Measurements from ENCODE around the gene CDK16. TPM values are rescaled to one million over a fixed set of nuclear protein-coding genes. Genes with fewer than 3 reads are reported as not detected.

CDK16 gene
- total and polyA plus RNA-seq, 9 of the 15 experiments (the other 6 are each of a cell fraction or from before 2014, with no cell fraction given), result 3.9 to 104 (median 57.5) TPM

DNA sequence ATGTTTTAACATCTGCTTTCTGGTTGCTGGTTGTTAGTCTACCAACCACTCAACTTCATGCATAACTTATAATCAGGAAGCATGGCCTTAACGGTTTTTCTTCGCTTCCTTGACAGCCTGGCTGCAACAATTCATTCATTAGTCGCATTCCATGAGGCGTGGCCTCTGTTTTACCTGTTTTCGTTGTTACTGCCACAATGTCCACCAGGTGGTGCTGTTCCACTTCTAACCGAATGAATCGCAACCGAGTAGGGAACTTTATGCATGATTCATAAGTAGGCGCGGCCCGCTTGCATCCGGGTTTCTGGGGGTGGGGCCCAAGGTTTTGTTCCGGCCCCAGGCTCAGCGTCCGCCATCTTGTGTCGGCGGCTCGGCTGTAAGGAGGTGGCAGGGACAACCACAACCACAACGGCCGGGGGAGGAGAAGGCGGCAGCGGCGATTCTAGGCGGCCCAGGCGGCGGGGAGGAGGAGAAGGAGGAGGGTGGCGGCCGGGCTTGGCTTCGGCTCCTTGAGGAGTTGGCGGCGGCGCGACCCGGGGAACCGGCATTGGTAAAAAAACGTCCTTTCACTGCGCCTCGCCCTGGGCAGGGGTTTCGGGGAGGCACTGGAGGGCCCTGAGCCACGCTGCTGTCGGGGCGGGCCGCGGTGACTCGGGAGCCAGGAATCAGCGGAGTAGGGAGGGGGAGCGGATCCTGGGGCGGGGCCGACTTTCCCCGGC lies 24.8 kb upstream of the CDK16 start, which contains the start of gene UBA1 (continued):
- TF ChIP-seq SMC3 (conservative IDR thresholded peaks at IDR 0.05; ENCODE audit: insufficient read depth, low read depth, low read length) (peak; percentile 89), HMGN3 (IDR thresholded peaks at IDR 0.05; ENCODE audit: borderline replicate concordance, extremely low read depth, insufficient read length, low read depth, low read length) (peak; percentile 59), FOXP1 (CRISPR knock-in tag; IDR thresholded peaks at IDR 0.05) (peak; percentile 73; the same call in 1 of the 2 replicates), TAF7 (tag; IDR thresholded peaks at IDR 0.05) (no peak; the same call in 1 of the 2 replicates), POLR2B (IDR thresholded peaks at IDR 0.05; ENCODE audit: low read depth, partially characterized antibody) (peak; percentile 88), NCOA2 (IDR thresholded peaks at IDR 0.05; ENCODE audit: partially characterized antibody in 2 of 2) (no peak), FOXK1 (CRISPR knock-in tag; IDR thresholded peaks at IDR 0.05; ENCODE audit: borderline replicate concordance) (no peak), KDM5B (IDR thresholded peaks at IDR 0.05; ENCODE audit: insufficient replicate concordance, low read depth, low read length) (peak; percentile 67), ASH1L (IDR thresholded peaks at IDR 0.05; ENCODE audit: borderline replicate concordance, low read depth, partially characterized antibody) (no peak), AFF4 (CRISPR knock-in tag; IDR thresholded peaks at IDR 0.05) (peak; percentile 67; the same call in 1 of the 2 replicates), NONO (IDR thresholded peaks at IDR 0.05; ENCODE audit: low read depth in 2 of 2, low read length in 1 of 2) (0 out of 4 replicates have a peak, but pooled peaks of 1 of the 2 experiments have one; percentile 32), ZNF644 (tag; IDR thresholded peaks at IDR 0.05; ENCODE audit: low read depth) (no peak), RAD21 (CRISPR knock-in tag; conservative IDR thresholded peaks at IDR 0.05 in 1 of 2, IDR thresholded peaks at IDR 0.05 in 1 of 2) (peak; percentile 90 to 91), HBP1 (CRISPR knock-in tag; IDR thresholded peaks at IDR 0.05) (no peak), U2AF2 (optimal IDR thresholded peaks at IDR 0.05; ENCODE audit: low read depth, low read length) (no peak), SRF (CRISPR knock-in tag; IDR thresholded peaks at IDR 0.05) (no peak)
- TF ChIP-seq, protein P1, sequence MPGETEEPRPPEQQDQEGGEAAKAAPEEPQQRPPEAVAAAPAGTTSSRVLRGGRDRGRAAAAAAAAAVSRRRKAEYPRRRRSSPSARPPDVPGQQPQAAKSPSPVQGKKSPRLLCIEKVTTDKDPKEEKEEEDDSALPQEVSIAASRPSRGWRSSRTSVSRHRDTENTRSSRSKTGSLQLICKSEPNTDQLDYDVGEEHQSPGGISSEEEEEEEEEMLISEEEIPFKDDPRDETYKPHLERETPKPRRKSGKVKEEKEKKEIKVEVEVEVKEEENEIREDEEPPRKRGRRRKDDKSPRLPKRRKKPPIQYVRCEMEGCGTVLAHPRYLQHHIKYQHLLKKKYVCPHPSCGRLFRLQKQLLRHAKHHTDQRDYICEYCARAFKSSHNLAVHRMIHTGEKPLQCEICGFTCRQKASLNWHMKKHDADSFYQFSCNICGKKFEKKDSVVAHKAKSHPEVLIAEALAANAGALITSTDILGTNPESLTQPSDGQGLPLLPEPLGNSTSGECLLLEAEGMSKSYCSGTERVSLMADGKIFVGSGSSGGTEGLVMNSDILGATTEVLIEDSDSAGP (CRISPR knock-in tag; IDR thresholded peaks at IDR 0.05), result no peak
